HCT116 (cell line): ENCODE data around the gene NEK9.

Experiments used
- CTCF ChIP-seq, 3 experiments: fragments of 200-600 bp in 1 of 3; sonication (generic) in 1 of 3; IDR thresholded peaks in 2 of 3; conservative IDR thresholded peaks in 1 of 3; 2 replicates each; pipeline ENCODE4 v1.5.1; 2012 to 2017; ENCODE audit warnings: low read depth in 2 of 3, low read length in 2 of 3, antibody characterized with exemption in 1 of 3, borderline replicate concordance in 1 of 3, control low read depth in 1 of 3, mild to moderate bottlenecking in 1 of 3, mixed read lengths in 1 of 3, mixed run types in 1 of 3, moderate library complexity in 1 of 3; ENCODE audit not compliant: insufficient read depth in 1 of 3
- REST ChIP-seq: IDR thresholded peaks from 2 replicates; pipeline ENCODE4 v1.6.1; 2012; ENCODE audit warnings: low read depth
- TCF7L2 ChIP-seq: IDR thresholded peaks from 2 replicates; pipeline ENCODE4 v1.7.0; 2011; ENCODE audit warnings: borderline replicate concordance, inconsistent platforms; ENCODE audit not compliant: insufficient read depth, insufficient read length; ENCODE audit errors: extremely low read depth

GRCh38 chr14:75156111-75156510 is 29.3 kb upstream of the NEK9 start:
- TF ChIP-seq REST (no peak), CTCF (IDR thresholded peaks at IDR 0.05 in 2 of 3, conservative IDR thresholded peaks at IDR 0.05 in 1 of 3; ENCODE audit: borderline replicate concordance in 1 of 3, insufficient read depth in 1 of 3, low read depth in 2 of 3, low read length in 2 of 3) (no peak), TCF7L2 (no peak)
